ENCODE measurements around the gene GNAZ.

GNAZ gene

GRCh38 chr22:23067691-23068090 lies 2.6 kb upstream of the GNAZ start:
- Histone ChIP-seq H3K9me3 (ENCODE audit: severe bottlenecking) (peaks cover 19% of the 10 kb centered on the region), H3K36me3 (ENCODE audit: low read depth) (no peaks in the 10 kb centered on the region), H3K27ac (ENCODE audit: poor library complexity, severe bottlenecking) (no peak overlapping the region), H3K4me1 (ENCODE audit: insufficient read depth, poor library complexity, severe bottlenecking) (no peaks in the 10 kb centered on the region), H3K4me3 (ENCODE audit: severe bottlenecking) (no peak overlapping the region), H3K27me3 (ENCODE audit: insufficient read depth, poor library complexity, severe bottlenecking) (no peaks in the 10 kb centered on the region)
- no peak for TF ChIP-seq CTCF (IDR thresholded peaks at IDR 0.05; ENCODE audit: poor library complexity, severe bottlenecking)
- no peak for DNase-seq (ENCODE audit: low spot score)
- ATAC-seq (ENCODE audit: low read depth): no peak

GRCh38 chr22:23068096-23068831 lies 2.1 kb upstream of the GNAZ start:
- no peaks in the 10 kb centered on the region for H3K27me3 ChIP-seq (ENCODE audit: insufficient read depth, poor library complexity, severe bottlenecking)
- no peaks in the 10 kb centered on the region for H3K36me3 ChIP-seq (ENCODE audit: low read depth)
- no peak for ATAC-seq (ENCODE audit: low read depth)
- no peak overlapping the region for H3K27ac ChIP-seq (ENCODE audit: poor library complexity, severe bottlenecking)
- H3K4me1 ChIP-seq (ENCODE audit: insufficient read depth, poor library complexity, severe bottlenecking): no peaks in the 10 kb centered on the region
- no peak for TF ChIP-seq CTCF (IDR thresholded peaks at IDR 0.05; ENCODE audit: poor library complexity, severe bottlenecking)
- DNase-seq (ENCODE audit: low spot score): peak; percentile 47
- H3K9me3 ChIP-seq (ENCODE audit: severe bottlenecking): peaks cover 18% of the 10 kb centered on the region
- no peak overlapping the region for H3K4me3 ChIP-seq (ENCODE audit: severe bottlenecking)

GRCh38 chr22:23068832-23069385 lies 1.4 kb upstream of the GNAZ start:
- H3K27me3 ChIP-seq (ENCODE audit: insufficient read depth, poor library complexity, severe bottlenecking): no peaks in the 10 kb centered on the region
- H3K4me1 ChIP-seq (ENCODE audit: insufficient read depth, poor library complexity, severe bottlenecking): no peaks in the 10 kb centered on the region
- TF ChIP-seq CTCF (IDR thresholded peaks at IDR 0.05; ENCODE audit: poor library complexity, severe bottlenecking): no peak
- DNase-seq (ENCODE audit: low spot score) (peak; percentile 15), ATAC-seq (ENCODE audit: low read depth) (no peak)
- H3K9me3 ChIP-seq (ENCODE audit: severe bottlenecking): peaks cover 17% of the 10 kb centered on the region
- H3K4me3 ChIP-seq (ENCODE audit: severe bottlenecking): no peak overlapping the region
- no peak overlapping the region for H3K27ac ChIP-seq (ENCODE audit: poor library complexity, severe bottlenecking)
- no peaks in the 10 kb centered on the region for H3K36me3 ChIP-seq (ENCODE audit: low read depth)

GRCh38 chr22:23069502-23070357 lies 589 bp upstream of the GNAZ start:
- H3K4me1 ChIP-seq (ENCODE audit: insufficient read depth, poor library complexity, severe bottlenecking): no peaks in the 10 kb centered on the region
- no peaks in the 10 kb centered on the region for H3K27me3 ChIP-seq (ENCODE audit: insufficient read depth, poor library complexity, severe bottlenecking)
- DNase-seq (ENCODE audit: low spot score) (peak; percentile 83), ATAC-seq (ENCODE audit: low read depth) (peak; percentile 97)
- no peaks in the 10 kb centered on the region for H3K36me3 ChIP-seq (ENCODE audit: low read depth)
- peaks cover 15% of the 10 kb centered on the region for H3K9me3 ChIP-seq (ENCODE audit: severe bottlenecking)
- no peak overlapping the region for H3K27ac ChIP-seq (ENCODE audit: poor library complexity, severe bottlenecking)
- peak overlapping the region; percentile 36 for H3K4me3 ChIP-seq (ENCODE audit: severe bottlenecking)
- no peak for TF ChIP-seq CTCF (IDR thresholded peaks at IDR 0.05; ENCODE audit: poor library complexity, severe bottlenecking)

All from RWPE2 (cell line).